Skeletal muscle cell (primary cell): ENCODE data around the gene NDOR1.
A peak's percentile ranks its signal among the peaks of the same experiment; 100 is the strongest.
"Not testable (repeated sequence)": the region's sequence is repeated elsewhere in the genome, so short reads cannot be mapped to it uniquely, and the experiment has no call there.

Source experiments
- DNase-seq: peaks from one replicate; pipeline ENCODE4 v3.0.0-alpha.2; 2010; ENCODE audit warnings: low read depth
- H3K4me3 ChIP-seq: 2 replicates; pipeline ENCODE4 v1.5.1; 2011; ENCODE audit warnings: low read depth, mild to moderate bottlenecking, control low read depth, low read length, moderate library complexity

NDOR1 gene

GRCh38 chr9:137237759-137238726 is 32.5 kb downstream of the NDOR1 start:
- H3K4me3 ChIP-seq: no peak overlapping the region
- no peak for DNase-seq

GRCh38 chr9:137239541-137240200 is 34.2 kb downstream of the NDOR1 start:
- DNase-seq: not testable (repeated sequence)
- peak overlapping the region; percentile 71 for H3K4me3 ChIP-seq

- no peak for DNase-seq
- H3K4me3 ChIP-seq: peak overlapping the region; percentile 71
Measured at GRCh38 chr9:137240318-137240840, 34.9 kb downstream of the NDOR1 start.

- DNase-seq: peak; percentile 100
- H3K4me3 ChIP-seq: peak within 1 kb of the TSS; percentile 85
Measured at GRCh38 chr9:137240841-137241489, 35.5 kb downstream of the NDOR1 start, which contains the start of gene TUBB4B. Gene TUBB4B, plus strand, starts transcription at chr9:137241287. Its CDS starts 74 bp downstream, at chr9:137241361.

- DNase-seq: no peak
- H3K4me3 ChIP-seq: peak overlapping the region; percentile 85
Measured at GRCh38 chr9:137241490-137242268, 36.2 kb downstream of the NDOR1 start.

- no peak for DNase-seq
- H3K4me3 ChIP-seq: peak overlapping the region; percentile 85
Measured at GRCh38 chr9:137242269-137243203, 37.0 kb downstream of the NDOR1 start.

- not testable (repeated sequence) for H3K4me3 ChIP-seq
Measured at GRCh38 chr9:137243266-137243625, 37.7 kb downstream of the NDOR1 start.

GRCh38 chr9:137243626-137244485 is 38.4 kb downstream of the NDOR1 start:
- no peak overlapping the region for H3K4me3 ChIP-seq
- DNase-seq: no peak

More at GRCh38 chr9:137243266-137243625, 37.7 kb downstream of the NDOR1 start:
- DNase-seq: not testable (repeated sequence)

- H3K4me3 ChIP-seq: no peak overlapping the region
- DNase-seq: no peak
Measured at GRCh38 chr9:137244486-137245449, 39.3 kb downstream of the NDOR1 start.

GRCh38 chr9:137245450-137246421 is 40.2 kb downstream of the NDOR1 start:
- no peak overlapping the region for H3K4me3 ChIP-seq
- no peak for DNase-seq

- H3K4me3 ChIP-seq: no peak overlapping the region
- DNase-seq: no peak
Measured at GRCh38 chr9:137247135-137247915, 41.8 kb downstream of the NDOR1 start.

GRCh38 chr9:137247916-137248175 is 42.3 kb downstream of the NDOR1 start:
- H3K4me3 ChIP-seq: no peak overlapping the region
- DNase-seq: no peak

- no peak overlapping the region for H3K4me3 ChIP-seq
- DNase-seq: no peak
Measured at GRCh38 chr9:137250329-137251193, 45.1 kb downstream of the NDOR1 start.

GRCh38 chr9:137251194-137251461 is 45.6 kb downstream of the NDOR1 start, which contains the start of gene STPG3:
Gene STPG3, plus strand, starts transcription at chr9:137251286. Its CDS starts 1 bp downstream, at chr9:137251287.
- no peak within 1 kb of the TSS for H3K4me3 ChIP-seq
- no peak for DNase-seq
